ENCODE measurements around the gene CSF2. TPM values are rescaled to one million over a fixed set of nuclear protein-coding genes. Genes with fewer than 3 reads are reported as not detected.
"Not testable (repeated sequence)": the region's sequence is repeated elsewhere in the genome, so short reads cannot be mapped to it uniquely, and the experiment has no call there.

The CSF2 gene
- total and polyA plus RNA-seq, 2 of the 4 experiments (the other 2 are of a cell fraction), result 0.31 TPM; not detected in 1

GRCh38 chr5:132105688-132106087 is 32.1 kb downstream of the CSF2 start:
- WGBS, 2 experiments (ENCODE audit: extremely low coverage in 2 of 2, insufficient read length in 1 of 2), result 100% methylated on average over 1 of the region's 3 CpGs; no CpG with 5 or more reads in 1 of the 2 experiments
- no peak overlapping the region for H3K4me2 ChIP-seq (ENCODE audit: low read depth, low read length)
- no peak overlapping the region for H2AK9ac ChIP-seq (replicated peaks; ENCODE audit: low read depth, low read length, poor library complexity)
- no peaks in the 10 kb centered on the region for H3K9me3 ChIP-seq (ENCODE audit: control insufficient read depth, insufficient read depth, low read length)
- ATAC-seq (ENCODE audit: low read depth), result no peak
- H3K23ac ChIP-seq (ENCODE audit: low read depth, low read length), result no peak overlapping the region
- no TSS peak for BruUV-seq (replicated peaks)
- no peak overlapping the region for H2AFZ ChIP-seq (replicated peaks; ENCODE audit: low read length, poor library complexity)
- no peak overlapping the region for H2BK15ac ChIP-seq (ENCODE audit: low read depth, low read length)
- H3K9me1 ChIP-seq (ENCODE audit: insufficient read depth, low read length), result peaks cover 31% of the 10 kb centered on the region
- peak overlapping the region; percentile 88; the same call in 1 of the 2 replicates for H2BK120ac ChIP-seq (ENCODE audit: low read depth, low read length)
- H3K18ac ChIP-seq (ENCODE audit: low read depth, low read length), result no peak overlapping the region
- TF ChIP-seq NFE2L2 (IDR thresholded peaks at IDR 0.05; ENCODE audit: low read depth, low read length), result no peak
- no peak for TF ChIP-seq POLR2A (IDR thresholded peaks at IDR 0.05; ENCODE audit: low read depth, low read length)
- H3K4me1 ChIP-seq (ENCODE audit: control insufficient read depth, insufficient read depth, low read length), result peaks cover 22% of the 10 kb centered on the region
- H4K20me1 ChIP-seq (ENCODE audit: insufficient read depth, low read length), result no peaks in the 10 kb centered on the region
- no peak overlapping the region for H4K91ac ChIP-seq (ENCODE audit: insufficient read depth, low read depth, low read length)
- no peak overlapping the region for H3K9ac ChIP-seq (ENCODE audit: low read depth, low read length)
- no peak overlapping the region for H3K14ac ChIP-seq (replicated peaks; ENCODE audit: low read depth, low read length)
- H3K27me3 ChIP-seq (ENCODE audit: control insufficient read depth, insufficient read depth, low read length), result no peaks in the 10 kb centered on the region
- H2BK20ac ChIP-seq (ENCODE audit: low read depth, low read length), result no peak overlapping the region; the same call in 1 of the 2 replicates
- ChIA-PET CTCF (interaction anchor here (1.3 kb wide), 1 partner anchor 12 kb away, joined by 3 read pairs; no protein-coding TSS in a partner anchor), POLR2A (ENCODE audit: unreplicated experiment) (no interaction called here)
- H4K5ac ChIP-seq (ENCODE audit: low read depth, low read length), result no peak overlapping the region
- H3K27ac ChIP-seq (ENCODE audit: insufficient read depth, low read length), result no peak overlapping the region
- H2BK5ac ChIP-seq (ENCODE audit: low read depth, low read length, poor library complexity, severe bottlenecking), result no peak overlapping the region
- no peak for DNase-seq
- H3K4me3 ChIP-seq (ENCODE audit: insufficient read depth, low read depth, low read length), result no peak overlapping the region
- no peaks in the 10 kb centered on the region for H3K36me3 ChIP-seq (ENCODE audit: control insufficient read depth, insufficient read depth, low read length)
- in situ Hi-C loops (cut with MboI; ENCODE audit: low sequenced_read_pairs), result no loop called here
- dilution Hi-C loops (cut with HindIII; ENCODE audit: low sequenced_read_pairs, unreplicated experiment), result no loop called here
- peak overlapping the region; percentile 87; the same call in 1 of the 2 replicates for H2AK5ac ChIP-seq (ENCODE audit: low read depth, low read length)
- no peak overlapping the region for H4K8ac ChIP-seq (ENCODE audit: low read depth in 2 of 2, low read length in 2 of 2)
- intact Hi-C loops (cut with micrococcal nuclease), result no loop called here
- no peak overlapping the region for H3K56ac ChIP-seq (ENCODE audit: extremely low read depth, insufficient read depth, low read length)
- H3K79me1 ChIP-seq (ENCODE audit: low read depth in 1 of 2, low read length in 2 of 2), result no peaks in the 10 kb centered on the region
- H3K4ac ChIP-seq (ENCODE audit: low read depth, low read length), result no peak overlapping the region

- Histone ChIP-seq H3K4me1 (ENCODE audit: control insufficient read depth, insufficient read depth, low read length) (peaks cover 11% of the 10 kb centered on the region), H3K9me1 (ENCODE audit: insufficient read depth, low read length) (peaks cover 18% of the 10 kb centered on the region)
- H3K36me3 ChIP-seq (ENCODE audit: control insufficient read depth, insufficient read depth, low read length); H2AK5ac ChIP-seq (ENCODE audit: low read depth, low read length); H3K79me1 ChIP-seq (ENCODE audit: low read depth in 1 of 2, low read length in 2 of 2); H4K5ac ChIP-seq (ENCODE audit: low read depth, low read length); in situ Hi-C loops (cut with MboI; ENCODE audit: low sequenced_read_pairs); BruUV-seq (replicated peaks); H2AFZ ChIP-seq (replicated peaks; ENCODE audit: low read length, poor library complexity); dilution Hi-C loops (cut with HindIII; ENCODE audit: low sequenced_read_pairs, unreplicated experiment); H2BK5ac ChIP-seq (ENCODE audit: low read depth, low read length, poor library complexity, severe bottlenecking); ATAC-seq (ENCODE audit: low read depth); H2BK20ac ChIP-seq (ENCODE audit: low read depth, low read length); H3K27ac ChIP-seq (ENCODE audit: insufficient read depth, low read length); H3K4me2 ChIP-seq (ENCODE audit: low read depth, low read length); intact Hi-C loops (cut with micrococcal nuclease); DNase-seq; POLR2A ChIA-PET (ENCODE audit: unreplicated experiment); H2AK9ac ChIP-seq (replicated peaks; ENCODE audit: low read depth, low read length, poor library complexity); H4K91ac ChIP-seq (ENCODE audit: insufficient read depth, low read depth, low read length); H3K56ac ChIP-seq (ENCODE audit: extremely low read depth, insufficient read depth, low read length); H3K4me3 ChIP-seq (ENCODE audit: insufficient read depth, low read depth, low read length); H3K18ac ChIP-seq (ENCODE audit: low read depth, low read length); H3K23ac ChIP-seq (ENCODE audit: low read depth, low read length); H4K8ac ChIP-seq (ENCODE audit: low read depth in 2 of 2, low read length in 2 of 2); CTCF ChIA-PET; H3K14ac ChIP-seq (replicated peaks; ENCODE audit: low read depth, low read length); H3K27me3 ChIP-seq (ENCODE audit: control insufficient read depth, insufficient read depth, low read length); H4K20me1 ChIP-seq (ENCODE audit: insufficient read depth, low read length); H3K9ac ChIP-seq (ENCODE audit: low read depth, low read length); H3K4ac ChIP-seq (ENCODE audit: low read depth, low read length); H3K9me3 ChIP-seq (ENCODE audit: control insufficient read depth, insufficient read depth, low read length); H2BK120ac ChIP-seq (ENCODE audit: low read depth, low read length); H2BK15ac ChIP-seq (ENCODE audit: low read depth, low read length): not testable (repeated sequence)
- WGBS, 2 experiments (ENCODE audit: extremely low coverage in 2 of 2, insufficient read length in 1 of 2), result no CpG with 5 or more reads among the region's 1 CpG
Measured at GRCh38 chr5:132108495-132108894, 34.9 kb downstream of the CSF2 start.
